GM21423 (cell line): ENCODE measurements around the gene COP1.
"Not testable (repeated sequence)": the region's sequence is repeated elsewhere in the genome, so short reads cannot be mapped to it uniquely, and the experiment has no call there.

Source experiments
- ATAC-seq: cut with Tn5 transposase; IDR thresholded peaks from one replicate; pipeline ENCODE4 v1.9.1; 2021; ENCODE audit warnings: mild to moderate bottlenecking, moderate library complexity; ENCODE audit not compliant: unreplicated experiment

COP1 gene

GRCh38 chr1:176206961-176207902 lies at the start of gene COP1:
TSS of gene COP1 (minus strand) at chr1:176207286. CDS start at chr1:176206978, 308 bp downstream.
- ATAC-seq = peak; percentile 81

- ATAC-seq = no peak
Observed at GRCh38 chr1:176252191-176252590, 45.1 kb upstream of the COP1 start.

- no peak for ATAC-seq
Observed at GRCh38 chr1:176244851-176245250, 37.8 kb upstream of the COP1 start.

- no peak for ATAC-seq
Observed at GRCh38 chr1:176243746-176244145, 36.7 kb upstream of the COP1 start.

- no peak for ATAC-seq
Observed at GRCh38 chr1:176241385-176242015, 34.4 kb upstream of the COP1 start.

- ATAC-seq = not testable (repeated sequence)
Observed at GRCh38 chr1:176233657-176234056, 26.6 kb upstream of the COP1 start.

GRCh38 chr1:176227579-176227978 lies 20.5 kb upstream of the COP1 start:
- ATAC-seq = no peak

- ATAC-seq = no peak
Observed at GRCh38 chr1:176225911-176226310, 18.8 kb upstream of the COP1 start.

- ATAC-seq = no peak
Observed at GRCh38 chr1:176225479-176225875, 18.4 kb upstream of the COP1 start.

- no peak for ATAC-seq
Observed at GRCh38 chr1:176222196-176222595, 15.1 kb upstream of the COP1 start.

GRCh38 chr1:176220100-176220689 lies 13.1 kb upstream of the COP1 start:
- ATAC-seq = no peak

- no peak for ATAC-seq
Observed at GRCh38 chr1:176217461-176218099, 10.5 kb upstream of the COP1 start.

- ATAC-seq = no peak
Observed at GRCh38 chr1:176216031-176216430, 8.9 kb upstream of the COP1 start.

GRCh38 chr1:176211396-176212165 lies 4.5 kb upstream of the COP1 start:
- no peak for ATAC-seq

- ATAC-seq = no peak
Observed at GRCh38 chr1:176208034-176208433, 948 bp upstream of the COP1 start.

- ATAC-seq = peak; percentile 16
Observed at GRCh38 chr1:176206006-176206960, 803 bp downstream of the COP1 start.

- ATAC-seq = no peak
Observed at GRCh38 chr1:176205332-176205914, 1.7 kb downstream of the COP1 start.

- ATAC-seq = not testable (repeated sequence)
Observed at GRCh38 chr1:176204655-176205054, 2.4 kb downstream of the COP1 start.

GRCh38 chr1:176203735-176204134 lies 3.4 kb downstream of the COP1 start:
- no peak for ATAC-seq
